ENCODE data around the gene SLC17A7.

Gene SLC17A7

GRCh38 chr19:49418511-49418910 lies 22.8 kb downstream of the SLC17A7 start:
- no peak for DNase-seq
- intact Hi-C loops (cut with DNase I) = no loop called here

- intact Hi-C loops (cut with DNase I) = no loop called here
- DNase-seq = no peak
Measured at GRCh38 chr19:49417088-49417487, 24.2 kb downstream of the SLC17A7 start.

GRCh38 chr19:49415810-49416200 lies 25.5 kb downstream of the SLC17A7 start:
- DNase-seq = no peak
- intact Hi-C loops (cut with DNase I) = no loop called here

GRCh38 chr19:49415102-49415809 lies 26.1 kb downstream of the SLC17A7 start:
- DNase-seq = no peak
- intact Hi-C loops (cut with DNase I) = no loop called here

GRCh38 chr19:49414256-49414655 lies 27.1 kb downstream of the SLC17A7 start:
- intact Hi-C loops (cut with DNase I) = no loop called here
- no peak for DNase-seq

- intact Hi-C loops (cut with DNase I) = no loop called here
- DNase-seq = no peak
Measured at GRCh38 chr19:49413348-49413747, 28.0 kb downstream of the SLC17A7 start.

GRCh38 chr19:49411681-49412326 lies 29.5 kb downstream of the SLC17A7 start:
- intact Hi-C loops (cut with DNase I) = no loop called here
- no peak for DNase-seq

GRCh38 chr19:49409441-49410029 lies 31.8 kb downstream of the SLC17A7 start:
- intact Hi-C loops (cut with DNase I) = no loop called here
- DNase-seq = no peak

- no peak for DNase-seq
- intact Hi-C loops (cut with DNase I) = no loop called here
Measured at GRCh38 chr19:49408816-49409440, 32.4 kb downstream of the SLC17A7 start.

- intact Hi-C loops (cut with DNase I) = no loop called here
- DNase-seq = no peak
Measured at GRCh38 chr19:49407482-49408015, 33.8 kb downstream of the SLC17A7 start.

GRCh38 chr19:49407079-49407478 lies 34.2 kb downstream of the SLC17A7 start:
- intact Hi-C loops (cut with DNase I) = no loop called here
- DNase-seq = no peak

- intact Hi-C loops (cut with DNase I) = no loop called here
- DNase-seq = no peak
Measured at GRCh38 chr19:49403404-49404187, 37.7 kb downstream of the SLC17A7 start.

- intact Hi-C loops (cut with DNase I) = no loop called here
- no peak for DNase-seq
Measured at GRCh38 chr19:49400029-49400428, 41.3 kb downstream of the SLC17A7 start.

- intact Hi-C loops (cut with DNase I) = no loop called here
- no peak for DNase-seq
Measured at GRCh38 chr19:49398931-49399330, 42.4 kb downstream of the SLC17A7 start.

GRCh38 chr19:49398001-49398615 lies 43.2 kb downstream of the SLC17A7 start:
- no peak for DNase-seq
- intact Hi-C loops (cut with DNase I) = no loop called here

- no peak for DNase-seq
- intact Hi-C loops (cut with DNase I) = no loop called here
Measured at GRCh38 chr19:49396738-49397505, 44.4 kb downstream of the SLC17A7 start.

- no peak for DNase-seq
- intact Hi-C loops (cut with DNase I) = no loop called here
Measured at GRCh38 chr19:49395581-49396407, 45.5 kb downstream of the SLC17A7 start.

Measured in head of caudate nucleus (tissue), 42 donors.